GM21526 (cell line): Measurements from ENCODE around the gene CACNA2D4.

Source experiments
- ATAC-seq: cut with Tn5 transposase; IDR thresholded peaks from one replicate; pipeline ENCODE4 v1.9.1; 2021; ENCODE audit warnings: moderate library complexity; ENCODE audit not compliant: unreplicated experiment, low FRiP score

The CACNA2D4 gene

DNA sequence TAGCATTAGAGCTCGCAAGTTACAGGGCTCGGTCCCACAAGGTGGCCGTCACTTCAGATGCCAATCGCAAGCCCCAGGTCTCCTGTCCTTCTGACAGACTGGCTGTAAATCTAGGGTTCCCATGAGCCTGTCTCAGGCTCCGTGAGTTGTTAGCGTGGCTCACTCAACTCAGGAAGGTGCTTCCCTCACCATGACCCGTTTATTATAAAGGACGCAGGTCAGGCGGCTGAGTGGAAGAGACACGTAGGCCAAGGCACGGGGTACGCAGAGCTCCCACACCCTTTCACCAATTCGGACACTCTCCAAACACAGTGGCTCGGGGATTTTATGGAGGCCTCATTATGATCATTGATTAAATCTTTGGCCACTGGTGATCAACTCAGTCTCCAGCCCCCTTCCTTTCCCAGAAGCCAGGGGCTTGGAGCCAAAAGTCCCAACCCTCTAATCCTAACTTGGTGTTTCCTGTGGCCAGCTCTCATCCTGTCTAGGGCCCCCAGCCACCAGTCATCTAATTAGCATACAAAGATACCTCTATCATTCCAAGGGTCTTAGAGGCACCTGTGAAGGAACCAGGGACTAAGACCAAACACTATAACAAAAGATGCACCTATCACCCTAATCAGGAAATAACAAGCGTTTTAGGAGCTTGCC is 123.9 kb downstream of the CACNA2D4 start:
- ATAC-seq: no peak

DNA sequence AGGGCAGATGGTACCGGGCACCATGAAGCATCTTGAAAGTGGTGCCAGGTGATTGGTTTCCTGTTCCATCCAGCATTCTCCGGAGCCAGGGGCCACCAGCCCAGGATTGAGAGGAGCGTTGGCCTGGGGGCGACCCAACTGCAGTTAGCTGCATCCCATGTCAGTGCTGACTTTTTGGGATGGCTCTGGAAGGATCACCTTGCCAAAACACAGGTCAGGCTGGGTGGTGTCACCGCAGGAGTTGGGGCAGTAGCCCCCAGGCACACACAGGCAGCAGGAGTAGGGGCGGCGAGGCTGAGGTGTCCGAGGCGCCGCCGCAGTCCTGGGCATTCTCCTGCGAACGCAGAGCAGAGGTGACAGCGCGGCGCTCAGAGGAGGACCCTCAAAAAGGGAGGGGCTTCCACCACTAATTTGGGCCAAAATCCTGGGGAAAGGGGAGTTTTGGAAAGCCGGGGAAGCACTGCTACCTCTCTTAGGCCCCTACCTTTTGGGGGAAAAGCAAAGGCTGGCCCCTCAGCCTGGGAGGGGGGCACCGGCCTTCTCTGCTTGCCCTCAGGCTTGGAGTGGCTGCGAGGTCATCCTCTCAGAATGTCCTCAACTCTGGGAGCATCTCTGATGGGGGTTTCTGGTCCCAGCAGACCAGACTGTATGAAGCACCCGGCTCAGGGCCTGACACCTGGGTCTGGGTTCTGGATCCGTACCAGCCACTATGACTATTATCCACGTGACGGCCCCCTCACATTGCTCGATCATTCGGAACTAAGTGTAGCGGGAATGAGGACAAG is 124.8 kb downstream of the CACNA2D4 start:
- no peak for ATAC-seq

DNA sequence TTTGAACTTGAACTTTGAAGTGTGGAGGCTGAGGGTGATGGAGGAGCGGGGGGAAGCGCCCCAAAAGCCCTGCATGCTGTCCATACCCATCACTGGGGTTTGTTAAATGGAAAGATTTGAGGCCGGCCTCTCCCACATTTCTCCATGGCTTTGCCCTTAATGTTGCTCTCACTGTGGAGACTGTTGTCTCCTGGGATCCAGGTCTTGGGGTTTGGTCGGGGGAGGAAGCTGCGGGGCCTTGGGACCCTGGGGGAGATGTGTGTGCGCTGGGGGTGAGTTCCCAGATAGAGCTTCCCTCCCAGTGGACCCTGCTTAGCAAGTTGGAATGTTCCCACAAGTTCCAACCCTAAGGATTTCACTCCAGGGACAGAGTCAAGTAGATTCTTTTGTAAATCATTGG is 126.0 kb downstream of the CACNA2D4 start:
- no peak for ATAC-seq

DNA sequence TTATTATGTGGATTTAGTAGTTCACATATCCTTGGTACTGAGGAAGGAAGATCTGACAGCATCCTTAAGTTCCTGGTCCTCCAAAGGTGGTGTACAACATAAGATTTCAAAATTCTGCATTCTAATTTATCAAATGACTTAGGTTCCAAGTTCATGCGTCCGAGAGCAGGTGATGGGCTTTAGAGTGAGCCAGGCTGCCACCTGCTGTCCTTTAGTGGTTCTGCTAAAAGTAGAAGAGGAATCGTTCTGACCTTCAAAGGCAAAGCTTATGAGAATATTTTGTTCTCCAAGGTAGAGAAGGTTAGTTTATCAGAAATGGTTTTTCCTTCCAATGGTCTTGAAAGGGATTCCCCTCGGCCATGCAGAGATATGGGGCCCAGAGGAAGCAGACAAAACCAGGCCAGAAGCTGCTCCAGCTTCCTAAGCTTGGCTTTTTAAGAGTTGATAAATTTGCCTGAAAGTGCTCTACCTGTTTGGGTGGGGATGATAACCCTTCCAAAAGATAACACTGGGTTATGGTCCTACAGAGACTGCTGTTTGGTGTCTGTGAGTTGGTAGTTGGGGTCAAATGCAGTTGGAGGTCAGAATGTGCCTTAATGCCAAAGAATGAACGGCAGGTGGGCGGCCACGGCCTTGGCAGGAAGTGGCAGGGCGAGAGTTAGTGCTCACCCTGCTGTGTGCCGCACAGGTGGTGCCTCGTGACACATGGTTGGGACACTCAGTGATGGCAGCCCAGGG is 127.2 kb downstream of the CACNA2D4 start:
- no peak for ATAC-seq

DNA sequence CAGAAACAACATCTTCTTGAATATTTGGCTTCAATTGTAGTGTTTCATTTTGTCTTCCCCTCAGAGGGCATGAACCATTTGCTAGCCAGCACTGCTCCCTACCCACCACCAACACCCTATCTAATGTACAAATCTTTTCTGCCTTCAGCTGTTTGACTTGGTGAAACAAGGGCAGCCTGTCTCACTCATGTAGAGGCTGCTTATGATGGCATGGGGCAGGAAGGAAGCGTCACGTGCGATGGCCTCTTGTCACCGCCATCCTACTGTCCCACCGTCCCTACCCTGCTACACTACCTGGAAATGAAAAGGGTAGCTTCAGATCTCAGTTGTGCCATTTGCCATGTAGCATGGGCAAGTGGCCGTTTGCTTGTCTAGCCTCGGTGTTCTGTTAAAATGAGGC is 128.0 kb downstream of the CACNA2D4 start:
- ATAC-seq: no peak

DNA sequence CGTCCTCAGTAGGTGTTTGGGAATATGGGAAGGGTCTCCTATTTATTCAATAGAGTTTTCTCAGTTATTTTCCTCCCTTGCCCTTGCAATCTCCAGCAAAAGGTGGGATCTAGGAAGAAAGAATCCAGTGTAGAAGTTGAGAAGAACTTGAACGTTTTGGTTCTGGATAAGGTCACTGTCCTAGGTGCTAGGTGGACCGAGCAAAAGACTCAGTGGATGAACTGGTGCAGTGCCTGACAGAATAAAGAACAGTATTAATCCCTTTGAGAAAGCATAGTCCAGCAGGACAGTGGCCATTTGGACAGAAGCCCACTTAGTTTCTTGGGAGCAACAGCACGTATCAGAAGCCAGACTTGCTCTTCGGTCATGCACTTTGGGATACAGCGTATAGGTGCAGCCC is 130.7 kb downstream of the CACNA2D4 start:
- ATAC-seq: no peak

DNA sequence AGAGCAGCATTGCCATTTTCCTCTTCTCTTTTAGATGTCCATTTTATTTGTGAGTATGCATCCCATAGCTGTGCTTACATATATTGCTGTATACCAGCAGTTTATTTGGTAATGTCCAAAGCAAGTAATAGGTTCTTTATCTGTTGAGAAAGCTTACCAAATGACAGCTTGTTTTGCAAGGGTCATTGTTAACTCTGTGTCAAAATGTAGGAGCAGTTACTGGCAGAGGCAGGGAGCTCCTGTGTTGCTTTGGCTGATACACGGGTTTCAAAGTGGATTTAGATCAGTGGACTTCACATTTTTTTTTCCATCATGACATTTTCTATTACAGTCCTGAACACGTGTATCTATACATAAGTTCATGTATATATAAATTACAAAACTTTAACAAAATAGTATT is 136.2 kb downstream of the CACNA2D4 start:
- ATAC-seq: no peak

DNA sequence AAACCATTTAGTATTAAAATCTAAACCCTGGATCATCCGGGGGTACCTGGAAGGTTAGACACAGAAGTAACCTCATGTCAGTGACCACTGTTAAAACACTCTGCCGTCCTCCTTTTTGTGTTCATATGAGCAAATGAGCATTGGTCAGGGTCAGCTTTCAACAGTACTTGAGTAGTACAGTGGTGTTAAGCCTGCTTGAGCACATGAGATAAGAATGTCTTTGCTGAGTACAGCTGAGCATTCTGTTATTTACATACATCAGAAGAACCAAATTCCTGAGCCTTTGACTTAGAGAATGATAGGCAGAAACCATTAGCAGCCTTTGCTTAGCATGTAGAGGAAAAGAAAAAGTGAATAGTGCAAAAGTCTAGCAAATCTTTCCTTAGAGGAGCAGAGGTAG is 136.7 kb downstream of the CACNA2D4 start:
- no peak for ATAC-seq

DNA sequence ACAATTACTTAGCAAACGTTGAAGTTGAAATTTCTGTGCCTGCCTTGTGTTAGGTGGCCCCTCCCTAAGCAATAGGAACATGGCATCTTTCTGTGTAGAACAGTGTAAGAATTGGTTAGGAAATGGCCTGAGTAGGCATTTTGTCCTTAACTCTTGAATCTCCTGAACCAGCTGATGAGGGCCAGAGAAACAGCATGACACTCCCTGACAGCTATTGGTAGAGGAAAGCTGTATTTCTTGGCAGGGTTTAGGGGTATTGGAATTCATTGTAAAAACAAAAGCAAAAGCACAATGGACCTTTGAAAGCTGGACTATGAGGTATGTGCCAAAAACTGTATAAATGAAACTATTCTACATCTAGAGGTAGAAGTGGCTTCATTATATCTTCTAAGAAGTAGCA is 138.7 kb downstream of the CACNA2D4 start:
- ATAC-seq: no peak

DNA sequence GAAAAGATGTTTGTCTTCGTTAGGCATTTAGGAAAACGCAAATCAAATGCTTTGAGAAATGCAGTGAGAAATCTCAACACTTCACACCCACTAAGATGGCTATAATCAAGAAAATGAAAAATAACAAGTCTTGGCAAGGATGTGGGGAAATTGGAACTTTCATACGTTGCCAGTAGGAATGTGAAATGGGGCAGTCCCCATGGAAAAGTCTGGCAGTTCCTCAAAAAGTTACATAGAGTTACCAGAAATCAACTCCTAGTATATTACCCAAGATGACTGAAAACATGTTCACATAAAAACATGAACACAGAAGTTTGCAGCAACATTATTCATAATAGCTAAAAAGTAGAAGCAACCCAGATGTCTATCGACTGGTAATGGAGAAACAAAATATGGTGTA is 139.5 kb downstream of the CACNA2D4 start:
- no peak for ATAC-seq

DNA sequence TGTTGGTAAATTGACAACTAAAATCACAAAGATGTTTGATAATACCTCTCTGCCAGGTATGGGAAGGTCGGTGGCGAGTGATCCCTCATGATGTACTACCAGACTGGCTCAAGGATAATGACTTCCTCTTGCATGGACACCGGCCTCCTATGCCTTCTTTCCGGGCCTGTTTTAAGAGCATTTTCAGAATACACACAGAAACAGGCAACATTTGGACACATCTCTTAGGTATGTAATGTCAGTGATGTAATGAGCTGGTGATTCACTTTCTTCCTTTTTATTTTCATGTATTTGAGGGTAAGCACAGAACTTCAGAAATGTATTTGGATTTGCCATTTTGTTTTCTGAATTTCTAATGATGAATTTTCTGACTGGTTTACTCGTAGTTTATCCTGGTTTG is 140.7 kb downstream of the CACNA2D4 start:
- no peak for ATAC-seq

DNA sequence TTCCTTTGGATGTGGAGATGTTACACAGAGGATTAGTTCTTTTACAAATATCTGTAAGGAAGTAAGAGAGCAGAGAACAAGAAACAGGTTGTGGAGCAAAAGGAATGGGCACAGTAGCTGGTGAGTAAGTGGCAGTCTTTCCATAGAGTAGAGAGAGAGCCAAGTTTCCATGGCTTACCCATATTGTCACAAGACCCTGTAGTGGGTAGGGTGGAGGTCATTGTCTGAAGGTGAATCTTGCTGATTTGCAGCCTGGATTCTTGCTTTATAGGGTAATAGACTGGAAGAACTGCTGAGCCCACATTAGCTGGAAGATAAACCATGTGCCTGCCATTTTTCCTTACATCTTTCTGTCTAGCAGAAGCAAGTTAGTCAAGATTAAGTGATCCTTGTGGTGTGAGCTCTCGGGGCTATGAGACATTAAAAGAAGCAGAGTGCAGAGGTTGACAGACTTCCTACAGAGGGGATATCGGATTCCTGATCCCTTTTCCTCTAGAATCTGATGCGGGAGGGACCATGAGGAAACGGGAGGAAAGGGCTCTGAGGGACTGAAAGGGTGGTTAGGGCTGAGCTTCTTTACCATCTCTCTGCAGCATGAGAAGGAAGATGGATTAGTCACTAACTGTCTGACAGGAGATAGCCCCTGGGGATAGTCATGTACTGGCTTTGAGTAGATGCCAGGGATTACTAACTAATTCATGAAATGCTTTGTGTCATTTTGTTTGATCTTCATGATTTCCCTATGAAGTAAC is 142.1 kb downstream of the CACNA2D4 start:
- no peak for ATAC-seq

DNA sequence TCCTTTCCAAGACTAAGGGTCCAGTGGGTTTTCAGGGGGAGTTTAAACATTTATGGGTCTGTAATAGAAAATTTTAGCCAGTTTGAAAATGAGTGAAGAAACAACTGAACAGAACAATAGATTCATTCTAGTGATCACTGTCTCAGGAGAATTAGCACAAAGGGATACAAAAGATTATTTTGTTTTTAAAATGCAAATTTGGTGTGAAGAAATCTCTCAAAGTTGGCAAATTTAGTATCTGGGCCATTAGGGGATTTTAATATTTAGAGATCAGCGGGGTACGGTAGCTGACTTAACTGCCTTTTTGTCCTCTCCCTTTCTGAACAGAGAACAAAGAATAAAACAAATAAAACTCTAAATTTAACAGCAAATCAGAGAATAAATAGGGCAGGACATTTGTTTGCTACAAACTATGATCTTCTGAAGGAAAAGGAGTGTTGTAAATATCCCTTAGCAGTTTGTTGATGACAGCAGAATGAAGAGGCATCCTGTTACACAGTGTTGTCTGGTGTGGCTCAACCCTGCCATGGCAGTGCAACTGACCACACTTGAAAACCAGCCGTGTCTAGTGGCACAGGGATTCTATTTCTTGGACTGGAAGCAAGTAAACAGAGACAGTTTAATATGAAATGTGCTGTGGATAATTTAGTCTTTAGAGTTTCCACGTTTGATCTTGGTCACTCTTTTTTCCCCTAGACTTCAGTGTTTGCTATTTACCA is 144.4 kb downstream of the CACNA2D4 start:
- no peak for ATAC-seq

DNA sequence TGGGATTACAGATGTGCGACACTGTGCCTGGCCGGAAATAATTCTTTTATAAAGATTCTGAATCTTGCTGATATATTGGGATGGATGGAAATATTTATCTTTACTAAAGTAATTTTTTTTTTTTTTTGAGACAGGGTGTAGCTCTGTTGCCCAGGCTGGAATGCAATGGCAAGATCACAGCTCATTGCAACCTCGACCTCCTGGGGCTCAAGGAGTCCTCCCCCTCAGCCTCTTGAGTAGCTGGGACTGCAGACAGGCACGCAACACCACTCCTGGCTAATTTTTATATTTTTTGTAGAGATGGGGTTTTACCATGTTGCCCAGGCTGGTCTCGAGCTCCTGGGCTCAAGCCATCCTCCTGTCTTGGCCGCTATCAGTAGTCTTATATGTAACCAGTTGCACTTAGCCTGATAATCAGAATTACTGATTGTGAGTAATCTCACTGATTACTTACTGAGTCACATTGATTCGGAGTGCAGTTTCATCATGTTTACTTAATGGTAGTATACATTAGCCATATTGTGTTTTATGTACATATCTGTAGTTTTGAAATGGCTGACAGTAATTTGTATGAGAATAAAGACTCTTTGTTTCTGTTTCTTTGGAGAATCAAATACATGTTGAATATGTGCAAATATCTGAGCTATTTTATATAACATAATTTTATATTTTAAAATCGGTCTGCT is 148.5 kb downstream of the CACNA2D4 start:
- no peak for ATAC-seq

DNA sequence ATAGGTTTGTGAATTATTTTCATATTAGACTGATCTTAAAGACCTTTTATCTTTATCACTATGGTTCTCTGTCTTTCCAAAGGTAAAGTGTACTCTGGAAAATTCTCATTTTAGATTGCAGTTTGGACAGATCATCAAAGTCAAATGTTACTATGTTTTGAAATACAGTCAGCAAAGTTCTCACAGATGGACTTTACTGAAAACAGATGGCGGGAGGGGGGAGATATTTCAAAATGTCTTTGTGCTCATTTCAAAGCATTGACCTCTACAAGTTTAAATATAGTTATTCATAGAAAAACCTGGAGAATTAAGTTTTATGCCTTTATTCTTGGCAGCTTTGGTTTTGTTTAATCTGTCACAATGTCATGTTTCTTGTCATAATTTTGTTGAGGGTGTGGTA is 149.8 kb downstream of the CACNA2D4 start:
- ATAC-seq: no peak

DNA sequence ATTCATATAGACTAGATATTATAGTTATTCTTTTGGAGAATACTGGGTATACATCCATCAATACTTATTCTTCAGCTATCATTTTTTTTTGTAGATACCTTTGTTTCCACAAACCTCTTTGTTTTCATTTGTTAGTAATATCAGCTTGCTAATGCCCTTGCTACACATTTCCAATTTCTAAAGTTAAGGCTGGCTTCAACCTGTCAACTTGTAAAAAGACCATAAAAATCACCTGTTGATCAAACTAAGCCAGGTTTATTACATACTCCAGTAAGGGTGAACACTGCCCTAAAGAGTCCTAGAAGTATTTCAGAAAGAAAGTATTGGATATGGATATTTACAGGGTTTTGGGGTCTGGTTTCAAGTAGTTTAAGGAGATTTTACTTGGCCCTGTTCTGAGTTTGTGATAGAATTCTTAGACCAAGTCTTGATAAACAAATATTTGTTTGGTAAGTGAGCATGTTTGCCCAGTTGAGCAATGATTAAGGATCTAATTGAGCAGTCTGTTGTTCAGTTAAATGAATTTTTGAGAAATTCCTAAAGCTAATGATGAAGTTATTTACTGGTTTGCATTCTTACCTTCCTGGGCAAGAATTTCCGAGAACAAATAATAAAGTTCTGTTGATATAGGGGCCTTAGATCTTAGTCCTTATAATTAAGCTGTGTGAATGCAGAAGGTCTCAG is 150.9 kb downstream of the CACNA2D4 start:
- ATAC-seq: no peak

DNA sequence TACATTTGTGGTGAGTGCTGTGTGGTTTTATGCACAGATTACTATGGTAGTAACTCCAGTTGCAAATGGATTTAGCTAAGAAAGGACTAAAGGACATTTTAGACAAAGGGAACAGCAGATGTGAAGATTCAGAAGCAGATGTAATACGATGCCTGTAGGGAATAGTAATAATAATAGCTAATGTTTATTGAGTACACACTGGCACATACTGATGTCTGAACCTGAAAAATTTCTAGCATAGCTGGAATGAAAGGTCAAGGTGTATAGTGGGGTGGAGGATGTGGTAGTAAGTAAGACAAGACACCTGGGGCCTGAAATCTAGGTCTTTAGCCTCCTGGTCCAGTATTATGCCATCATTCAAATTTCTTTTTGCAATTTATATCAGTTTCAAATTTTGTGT is 152.3 kb downstream of the CACNA2D4 start:
- ATAC-seq: no peak

DNA sequence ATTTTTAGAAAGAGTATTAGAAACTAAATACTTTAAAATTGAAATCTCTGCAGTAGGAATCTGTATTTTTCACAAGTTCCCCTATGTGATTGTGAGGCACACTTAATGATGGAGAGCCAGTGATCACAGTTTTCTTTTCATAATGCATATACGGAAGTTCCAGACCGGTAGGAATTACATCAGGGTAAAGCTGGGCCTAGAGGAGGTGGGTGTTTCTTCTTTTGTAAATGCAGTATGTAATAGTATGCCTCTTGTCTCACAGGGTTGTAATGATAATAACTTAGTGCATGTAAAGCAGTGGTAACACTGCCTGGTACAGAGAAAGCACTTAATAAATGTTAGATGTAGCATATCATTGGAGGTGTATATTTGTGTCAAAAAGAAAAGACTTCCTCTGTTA is 155.3 kb downstream of the CACNA2D4 start:
- no peak for ATAC-seq

DNA sequence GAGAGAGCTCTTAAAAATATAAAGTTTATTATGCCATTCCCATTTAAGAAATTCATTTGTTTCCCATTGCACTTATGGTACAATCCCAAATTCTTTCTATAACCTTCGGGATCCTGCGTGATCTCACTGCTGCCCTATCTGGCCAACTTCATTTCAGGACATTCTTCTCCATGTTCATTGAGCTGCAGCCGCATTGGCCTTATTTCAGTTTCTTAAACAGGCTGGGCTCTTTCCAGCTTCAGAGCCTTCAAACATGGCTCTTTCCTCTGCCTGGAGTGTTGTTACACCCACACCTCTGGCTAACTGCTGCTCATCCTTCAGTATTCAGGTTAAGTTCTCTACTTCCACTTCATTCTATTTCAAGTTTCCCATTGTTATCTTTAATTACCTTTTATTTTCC is 156.6 kb downstream of the CACNA2D4 start:
- no peak for ATAC-seq
